OCI-LY3 (cell line): ENCODE data around the gene RAPGEF1.
A peak's percentile ranks its signal among the peaks of the same experiment; 100 is the strongest.

ENCODE experiments used
- H2AFZ ChIP-seq: fragments of 200-600, 300-600 bp; shearing (Covaris generic); 2 replicates; pipeline ENCODE4 v1.6.0; 2014; ENCODE audit warnings: antibody characterized with exemption, low read depth, low read length
- H3K27ac ChIP-seq: fragments of 200-600, 300-600 bp; sonication (generic); 2 replicates; pipeline ENCODE4 v1.5.1; 2014; ENCODE audit warnings: mild to moderate bottlenecking, low read length, moderate library complexity, mixed read lengths
- H3K27me3 ChIP-seq: fragments of 200-600, 300-600 bp; sonication (generic); 2 replicates; pipeline ENCODE4 v1.6.1; 2014; ENCODE audit warnings: low read depth, low read length, mixed read lengths
- H3K36me3 ChIP-seq: fragments of 200-600, 300-600 bp; sonication (generic); replicated peaks from 2 replicates; pipeline ENCODE3; 2014; ENCODE audit warnings: low read depth, low read length, mixed read lengths
- H3K4me1 ChIP-seq: fragments of 300-600, 200-600 bp; sonication (generic); 2 replicates; pipeline ENCODE4 v1.6.1; 2014; ENCODE audit warnings: low read length, mixed read lengths
- H3K4me2 ChIP-seq: fragments of 200-600, 300-600 bp; sonication (generic); 2 replicates; pipeline ENCODE4 v1.6.1; 2014; ENCODE audit warnings: low read length, mixed read lengths
- H3K4me3 ChIP-seq: fragments of 300-600, 200-600 bp; sonication (generic); 2 replicates; pipeline ENCODE4 v1.5.1; 2014; ENCODE audit warnings: antibody characterized with exemption, mild to moderate bottlenecking, low read length, moderate library complexity
- H3K79me2 ChIP-seq: fragments of 300-600, 200-600 bp; shearing (Covaris generic); 2 replicates; pipeline ENCODE4 v1.6.1; 2014; ENCODE audit warnings: mild to moderate bottlenecking, low read length, mixed read lengths
- H3K9ac ChIP-seq: fragments of 300-600, 200-600 bp; shearing (Covaris generic); 2 replicates; pipeline ENCODE4 v1.6.0; 2014; ENCODE audit warnings: mild to moderate bottlenecking, low read length, moderate library complexity
- H3K9me3 ChIP-seq: fragments of 200-600, 300-600 bp; shearing (Covaris generic); 2 replicates; pipeline ENCODE4 v1.6.1; 2014; ENCODE audit warnings: low read length, mixed read lengths; ENCODE audit not compliant: insufficient read depth
- H4K20me1 ChIP-seq: fragments of 200-600, 300-600 bp; sonication (generic); 2 replicates; pipeline ENCODE4 v1.6.1; 2016; ENCODE audit warnings: low read length, mixed read lengths; ENCODE audit not compliant: insufficient read depth
- EZH2phosphoT487 ChIP-seq: fragments of 200-600 bp; shearing (Covaris generic); IDR thresholded peaks from 2 replicates; pipeline ENCODE4 v1.6.1; 2018; ENCODE audit warnings: antibody characterized with exemption, mixed run types, low read depth
- TF ChIP-seq, protein P1 (sequence below): fragments of 200-600, 300-600 bp; sonication (generic); IDR thresholded peaks from 2 replicates; pipeline ENCODE4 v1.5.1; 2014; ENCODE audit warnings: antibody characterized with exemption, low read length, low read depth

Gene RAPGEF1

DNA sequence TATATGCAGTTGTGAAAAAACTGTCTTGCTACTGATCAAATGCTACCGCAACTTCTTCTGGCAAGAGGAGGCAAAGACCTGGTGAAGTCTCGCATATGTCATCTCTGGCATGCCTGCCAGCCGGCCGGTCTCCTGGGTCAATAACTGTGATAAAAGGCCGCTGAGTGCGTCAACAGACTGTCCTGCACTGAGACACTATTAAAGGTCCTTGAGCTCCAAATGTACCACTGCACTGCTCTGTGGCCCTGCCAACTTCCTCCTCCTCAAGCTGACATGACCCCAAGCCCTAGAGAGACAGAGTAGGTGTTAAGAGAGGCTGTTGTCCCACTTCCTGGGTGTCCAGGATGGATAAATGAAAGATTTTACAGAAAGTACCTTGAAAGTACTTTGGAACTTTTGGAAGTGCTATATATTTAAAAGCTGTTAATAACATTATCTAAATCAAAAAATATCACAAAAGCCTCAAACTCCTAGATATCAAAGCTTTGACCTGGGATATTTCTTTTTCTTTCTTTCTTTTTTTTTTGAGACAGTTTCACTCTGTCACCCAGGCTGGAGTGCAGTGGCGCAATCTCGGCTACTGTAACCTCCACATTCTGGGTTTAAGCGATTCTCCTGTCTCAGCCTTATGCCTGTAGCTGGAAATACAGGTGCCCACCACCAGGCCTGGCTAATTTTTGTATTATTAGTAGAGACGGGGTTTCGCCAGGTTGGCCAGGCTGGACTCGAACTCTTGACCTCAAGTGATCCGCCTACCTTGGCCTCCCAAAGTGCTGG, 31.5 kb downstream of the RAPGEF1 start:
- TF ChIP-seq EZH2phosphoT487: no peak
- TF ChIP-seq, protein P1, sequence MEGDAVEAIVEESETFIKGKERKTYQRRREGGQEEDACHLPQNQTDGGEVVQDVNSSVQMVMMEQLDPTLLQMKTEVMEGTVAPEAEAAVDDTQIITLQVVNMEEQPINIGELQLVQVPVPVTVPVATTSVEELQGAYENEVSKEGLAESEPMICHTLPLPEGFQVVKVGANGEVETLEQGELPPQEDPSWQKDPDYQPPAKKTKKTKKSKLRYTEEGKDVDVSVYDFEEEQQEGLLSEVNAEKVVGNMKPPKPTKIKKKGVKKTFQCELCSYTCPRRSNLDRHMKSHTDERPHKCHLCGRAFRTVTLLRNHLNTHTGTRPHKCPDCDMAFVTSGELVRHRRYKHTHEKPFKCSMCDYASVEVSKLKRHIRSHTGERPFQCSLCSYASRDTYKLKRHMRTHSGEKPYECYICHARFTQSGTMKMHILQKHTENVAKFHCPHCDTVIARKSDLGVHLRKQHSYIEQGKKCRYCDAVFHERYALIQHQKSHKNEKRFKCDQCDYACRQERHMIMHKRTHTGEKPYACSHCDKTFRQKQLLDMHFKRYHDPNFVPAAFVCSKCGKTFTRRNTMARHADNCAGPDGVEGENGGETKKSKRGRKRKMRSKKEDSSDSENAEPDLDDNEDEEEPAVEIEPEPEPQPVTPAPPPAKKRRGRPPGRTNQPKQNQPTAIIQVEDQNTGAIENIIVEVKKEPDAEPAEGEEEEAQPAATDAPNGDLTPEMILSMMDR: no peak
- H3K27me3 ChIP-seq: no peaks in the 10 kb centered on the region
- H3K27ac ChIP-seq: peak overlapping the region; percentile 90
- H3K9me3 ChIP-seq: no peaks in the 10 kb centered on the region
- H3K9ac ChIP-seq: peak overlapping the region; percentile 67
- H2AFZ ChIP-seq: no peak overlapping the region
- H3K4me2 ChIP-seq: peak overlapping the region; percentile 81
- H3K79me2 ChIP-seq: peaks cover 100% of the 10 kb centered on the region
- H4K20me1 ChIP-seq: peaks cover 75% of the 10 kb centered on the region
- peaks cover 23% of the 10 kb centered on the region for H3K36me3 ChIP-seq
- peaks cover 86% of the 10 kb centered on the region for H3K4me1 ChIP-seq
- H3K4me3 ChIP-seq: peak overlapping the region; percentile 63

DNA sequence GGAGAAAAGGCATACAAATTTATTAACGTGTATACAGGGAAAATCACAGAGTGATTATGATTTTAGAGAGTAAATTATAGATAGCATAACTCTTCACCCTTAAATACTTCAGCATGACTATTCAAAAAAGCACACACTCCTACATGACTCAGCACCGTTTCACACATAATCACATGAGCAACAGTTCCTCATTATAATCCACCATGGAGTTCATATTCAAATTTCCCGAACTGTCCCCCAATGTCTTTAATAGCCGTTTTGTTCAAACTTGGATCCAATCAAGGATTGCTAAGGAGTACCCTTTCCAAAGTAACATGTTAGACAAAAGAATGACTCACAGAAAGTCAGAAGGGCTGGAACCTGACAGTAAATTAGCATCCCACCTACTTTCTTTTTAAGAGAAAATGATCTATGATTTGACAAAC, 32.1 kb downstream of the RAPGEF1 start:
- H3K36me3 ChIP-seq: peaks cover 17% of the 10 kb centered on the region
- no peaks in the 10 kb centered on the region for H3K9me3 ChIP-seq
- no peak overlapping the region for H2AFZ ChIP-seq
- H3K4me3 ChIP-seq: peak overlapping the region; percentile 63
- H3K4me1 ChIP-seq: peaks cover 83% of the 10 kb centered on the region
- H3K79me2 ChIP-seq: peaks cover 100% of the 10 kb centered on the region
- peak overlapping the region; percentile 81 for H3K4me2 ChIP-seq
- peaks cover 75% of the 10 kb centered on the region for H4K20me1 ChIP-seq
- no peaks in the 10 kb centered on the region for H3K27me3 ChIP-seq
- TF ChIP-seq EZH2phosphoT487: no peak
- TF ChIP-seq, protein P1: no peak
- peak overlapping the region; percentile 67 for H3K9ac ChIP-seq
- peak overlapping the region; percentile 90 for H3K27ac ChIP-seq

DNA sequence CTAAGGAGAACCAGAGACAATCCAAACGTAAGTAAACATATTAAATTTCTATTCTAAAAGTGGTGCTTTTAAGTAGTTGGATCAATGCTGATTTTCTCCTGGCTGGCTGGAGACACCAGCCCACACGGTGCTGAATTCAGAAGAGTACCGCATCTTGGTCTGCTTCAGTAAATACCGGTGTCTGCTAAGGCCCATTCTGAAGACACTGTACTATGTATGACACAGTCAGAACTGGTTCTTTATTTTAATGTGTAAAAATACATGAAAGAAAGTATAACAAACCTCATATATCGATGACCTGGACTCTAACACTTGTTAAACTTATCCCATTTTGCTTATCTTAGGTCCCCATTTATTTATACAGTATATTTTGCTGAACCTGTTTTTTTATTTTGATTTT, 32.8 kb downstream of the RAPGEF1 start:
- Histone ChIP-seq H3K79me2 (peaks cover 100% of the 10 kb centered on the region), H3K36me3 (peaks cover 12% of the 10 kb centered on the region), H3K9me3 (no peaks in the 10 kb centered on the region), H2AFZ (no peak overlapping the region), H4K20me1 (peaks cover 75% of the 10 kb centered on the region), H3K4me1 (peaks cover 78% of the 10 kb centered on the region), H3K27ac (peak overlapping the region; percentile 90), H3K27me3 (no peaks in the 10 kb centered on the region), H3K9ac (peak overlapping the region; percentile 67), H3K4me2 (peak overlapping the region; percentile 81), H3K4me3 (peak overlapping the region; percentile 63)
- no peak for TF ChIP-seq EZH2phosphoT487
- TF ChIP-seq, protein P1: no peak

DNA sequence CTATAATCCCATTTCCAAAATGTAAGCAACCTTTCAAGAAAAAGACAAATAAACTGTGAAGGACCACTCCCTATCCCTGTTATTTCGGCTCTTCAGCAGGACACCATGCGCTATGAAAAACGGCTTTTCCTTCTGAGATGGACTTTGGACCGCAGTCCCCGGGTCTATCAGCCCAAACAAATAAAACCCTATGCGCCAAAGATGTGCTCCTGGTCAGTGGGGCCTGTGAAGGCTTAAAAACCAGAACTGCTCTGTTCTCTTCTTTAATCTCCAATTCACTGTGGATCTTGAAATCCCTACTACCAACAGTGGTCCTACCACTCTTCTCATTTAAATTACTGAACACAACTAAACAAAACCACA, 33.3 kb downstream of the RAPGEF1 start:
- Histone ChIP-seq H2AFZ (no peak overlapping the region), H3K9ac (peak overlapping the region; percentile 67; the same call in 1 of the 2 replicates), H3K36me3 (peaks cover 9% of the 10 kb centered on the region), H3K4me2 (peak overlapping the region; percentile 81), H4K20me1 (peaks cover 75% of the 10 kb centered on the region), H3K4me3 (no peak overlapping the region), H3K79me2 (peaks cover 100% of the 10 kb centered on the region), H3K27ac (peak overlapping the region; percentile 90; the same call in 1 of the 2 replicates), H3K4me1 (peaks cover 74% of the 10 kb centered on the region), H3K27me3 (no peaks in the 10 kb centered on the region), H3K9me3 (no peaks in the 10 kb centered on the region)
- TF ChIP-seq, protein P1: no peak
- no peak for TF ChIP-seq EZH2phosphoT487
